H1 (cell line): ENCODE results near the gene SUCLG2.

Experiments used
- BRCA1 ChIP-seq: IDR thresholded peaks from 2 replicates; pipeline ENCODE4 v1.6.1; 2012; ENCODE audit warnings: low read depth, low read length, improper control_type of control experiment
- CHD2 ChIP-seq: IDR thresholded peaks from 2 replicates; pipeline ENCODE4 v1.6.1; 2012; ENCODE audit warnings: low read length, improper control_type of control experiment
- EP300 ChIP-seq, 2 experiments: IDR thresholded peaks; 1 replicate in 1 of 2; 2 replicates in 1 of 2; pipeline ENCODE4 v1.6.1; 2011 to 2012; ENCODE audit warnings: low read depth in 2 of 2, low read length in 2 of 2, mild to moderate bottlenecking in 2 of 2, borderline replicate concordance in 1 of 2, inconsistent platforms in 1 of 2, moderate library complexity in 1 of 2
- EZH2 ChIP-seq: fragments of 200-600 bp; sonication (generic); IDR thresholded peaks from 2 replicates; pipeline ENCODE4 v1.7.1; 2012; ENCODE audit warnings: low read depth, mild to moderate bottlenecking, moderate library complexity, low read length, inconsistent platforms; ENCODE audit not compliant: severe bottlenecking
- KDM5A ChIP-seq: fragments of 200-600 bp; IDR thresholded peaks from 2 replicates; pipeline ENCODE4 v1.7.1; 2012; ENCODE audit warnings: mild to moderate bottlenecking, low read length, inconsistent platforms, mixed read lengths
- POLR2AphosphoS5 ChIP-seq: IDR thresholded peaks from 2 replicates; pipeline ENCODE4 v1.6.1; 2011; ENCODE audit warnings: low read depth, low read length
- RNF2 ChIP-seq: fragments of 200-900, 300-1000 bp; sonication (generic); IDR thresholded peaks from 2 replicates; pipeline ENCODE4 v1.7.1; 2016; ENCODE audit warnings: borderline replicate concordance, low read depth, mild to moderate bottlenecking, antibody characterized with exemption, low read length; ENCODE audit not compliant: poor library complexity, severe bottlenecking; ENCODE audit errors: missing control alignments
- RXRA ChIP-seq: IDR thresholded peaks from 2 replicates; pipeline ENCODE4 v1.6.1; 2011; ENCODE audit warnings: low read depth, mild to moderate bottlenecking, low read length, moderate library complexity; ENCODE audit not compliant: insufficient read depth
- SIN3A ChIP-seq, 2 experiments: IDR thresholded peaks in 1 of 2; conservative IDR thresholded peaks in 1 of 2; 2 replicates each; pipeline ENCODE4 v1.6.1; 2011 to 2012; ENCODE audit warnings: low read length in 2 of 2, improper control_type of control experiment in 1 of 2, low read depth in 1 of 2, mild to moderate bottlenecking in 1 of 2
- TAF1 ChIP-seq: IDR thresholded peaks from 2 replicates; pipeline ENCODE4 v1.6.1; 2011; ENCODE audit warnings: mild to moderate bottlenecking, low read depth, low read length
- ZNF274 ChIP-seq: IDR thresholded peaks from 2 replicates; pipeline ENCODE4 v1.7.0; 2012; ENCODE audit warnings: low read length, borderline replicate concordance; ENCODE audit errors: extremely low read depth
- TF ChIP-seq, protein P1 (sequence below), 3 experiments: IDR thresholded peaks; 1 replicate in 2 of 3; 2 replicates in 1 of 3; pipeline versions ENCODE4 v1.5.1 to v1.6.1; 2011; ENCODE audit warnings: low read length in 3 of 3, mild to moderate bottlenecking in 3 of 3, inconsistent platforms in 2 of 3, low read depth in 1 of 3, moderate library complexity in 1 of 3; ENCODE audit not compliant: insufficient read depth in 1 of 3; ENCODE audit errors: control extremely low read depth in 1 of 3
- TF ChIP-seq, protein P2 (sequence below): IDR thresholded peaks from 2 replicates; pipeline ENCODE4 v1.6.1; 2012; ENCODE audit warnings: inconsistent platforms
- TF ChIP-seq, protein P3 (sequence below): IDR thresholded peaks from 2 replicates; pipeline ENCODE4 v1.6.1; 2011; ENCODE audit warnings: low read length, improper control_type of control experiment

DNA sequence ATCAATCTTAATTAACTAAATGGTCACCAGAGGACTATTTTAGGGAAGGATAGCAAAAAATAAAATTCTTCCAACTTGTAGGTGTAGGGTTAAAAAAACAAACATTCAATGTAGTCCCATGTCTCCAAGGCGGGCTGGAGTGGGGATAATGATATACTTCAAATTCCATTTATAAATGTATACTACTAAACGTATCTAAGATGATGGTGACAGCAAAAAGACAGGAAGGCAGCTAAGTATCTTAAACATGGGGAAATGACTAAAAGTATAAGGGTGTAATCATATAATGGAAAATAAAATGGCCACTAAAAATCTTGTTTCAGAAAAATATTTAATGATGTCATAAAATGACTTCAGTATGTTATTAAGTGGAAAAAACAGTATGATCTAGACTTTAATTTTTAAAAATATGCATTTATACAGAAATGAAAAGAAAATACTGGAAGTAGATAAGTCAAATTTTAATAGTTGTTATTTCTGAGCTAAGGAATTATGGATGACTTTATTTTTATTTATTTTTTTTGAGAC is 181.7 kb downstream of the SUCLG2 start:
- TF ChIP-seq POLR2AphosphoS5 (no peak), RNF2 (no peak), EZH2 (no peak), SIN3A (conservative IDR thresholded peaks at IDR 0.05 in 1 of 2, IDR thresholded peaks at IDR 0.05 in 1 of 2; ENCODE audit: low read depth in 1 of 2, low read length in 2 of 2) (no peak), KDM5A (no peak), EP300 (IDR thresholded peaks at IDR 0.05; ENCODE audit: borderline replicate concordance in 1 of 2, low read depth in 2 of 2, low read length in 2 of 2) (no peak), CHD2 (no peak), ZNF274 (no peak), BRCA1 (no peak), TAF1 (no peak), RXRA (no peak)
- TF ChIP-seq, protein P1, sequence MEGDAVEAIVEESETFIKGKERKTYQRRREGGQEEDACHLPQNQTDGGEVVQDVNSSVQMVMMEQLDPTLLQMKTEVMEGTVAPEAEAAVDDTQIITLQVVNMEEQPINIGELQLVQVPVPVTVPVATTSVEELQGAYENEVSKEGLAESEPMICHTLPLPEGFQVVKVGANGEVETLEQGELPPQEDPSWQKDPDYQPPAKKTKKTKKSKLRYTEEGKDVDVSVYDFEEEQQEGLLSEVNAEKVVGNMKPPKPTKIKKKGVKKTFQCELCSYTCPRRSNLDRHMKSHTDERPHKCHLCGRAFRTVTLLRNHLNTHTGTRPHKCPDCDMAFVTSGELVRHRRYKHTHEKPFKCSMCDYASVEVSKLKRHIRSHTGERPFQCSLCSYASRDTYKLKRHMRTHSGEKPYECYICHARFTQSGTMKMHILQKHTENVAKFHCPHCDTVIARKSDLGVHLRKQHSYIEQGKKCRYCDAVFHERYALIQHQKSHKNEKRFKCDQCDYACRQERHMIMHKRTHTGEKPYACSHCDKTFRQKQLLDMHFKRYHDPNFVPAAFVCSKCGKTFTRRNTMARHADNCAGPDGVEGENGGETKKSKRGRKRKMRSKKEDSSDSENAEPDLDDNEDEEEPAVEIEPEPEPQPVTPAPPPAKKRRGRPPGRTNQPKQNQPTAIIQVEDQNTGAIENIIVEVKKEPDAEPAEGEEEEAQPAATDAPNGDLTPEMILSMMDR (IDR thresholded peaks at IDR 0.05; ENCODE audit: control extremely low read depth in 1 of 3, insufficient read depth in 1 of 3, low read depth in 1 of 3, low read length in 3 of 3) = no peak
- TF ChIP-seq, protein P2, sequence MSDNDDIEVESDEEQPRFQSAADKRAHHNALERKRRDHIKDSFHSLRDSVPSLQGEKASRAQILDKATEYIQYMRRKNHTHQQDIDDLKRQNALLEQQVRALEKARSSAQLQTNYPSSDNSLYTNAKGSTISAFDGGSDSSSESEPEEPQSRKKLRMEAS = no peak
- TF ChIP-seq, protein P3, sequence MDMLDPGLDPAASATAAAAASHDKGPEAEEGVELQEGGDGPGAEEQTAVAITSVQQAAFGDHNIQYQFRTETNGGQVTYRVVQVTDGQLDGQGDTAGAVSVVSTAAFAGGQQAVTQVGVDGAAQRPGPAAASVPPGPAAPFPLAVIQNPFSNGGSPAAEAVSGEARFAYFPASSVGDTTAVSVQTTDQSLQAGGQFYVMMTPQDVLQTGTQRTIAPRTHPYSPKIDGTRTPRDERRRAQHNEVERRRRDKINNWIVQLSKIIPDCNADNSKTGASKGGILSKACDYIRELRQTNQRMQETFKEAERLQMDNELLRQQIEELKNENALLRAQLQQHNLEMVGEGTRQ = no peak
